ENCODE measurements around the gene CDKN2AIPNL. TPM values are rescaled to one million over a fixed set of nuclear protein-coding genes. Genes with fewer than 3 reads are reported as not detected.

Gene CDKN2AIPNL
- total and polyA plus RNA-seq, 2 of the 4 experiments (the other 2 are of a cell fraction): 14.0 to 18.1 TPM

DNA sequence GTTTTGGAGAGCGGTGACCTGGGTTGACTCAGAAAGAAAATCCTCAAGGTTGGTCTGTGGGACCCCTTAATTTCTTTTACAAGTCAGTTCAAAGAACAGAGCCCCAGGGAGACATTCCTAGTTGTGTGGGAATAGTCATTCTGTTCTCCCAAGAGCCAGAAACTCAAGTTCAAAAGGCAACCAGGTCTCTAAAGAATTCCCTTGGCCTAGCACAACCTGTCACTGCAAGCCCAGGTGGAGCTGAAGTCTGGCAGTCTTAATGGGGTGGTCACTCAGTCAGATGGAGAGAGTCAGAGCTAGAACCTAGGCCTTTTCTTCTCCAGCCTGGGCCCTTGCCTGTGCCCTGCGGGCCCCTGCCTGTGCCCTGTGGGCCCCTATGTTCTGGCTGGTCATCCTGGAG, 37.5 kb upstream of the CDKN2AIPNL start:
- Histone ChIP-seq H4K91ac (ENCODE audit: insufficient read depth, low read depth, low read length) (no peak overlapping the region), H3K4ac (ENCODE audit: low read depth, low read length) (no peak overlapping the region), H3K56ac (ENCODE audit: extremely low read depth, insufficient read depth, low read length) (no peak overlapping the region), H4K5ac (ENCODE audit: low read depth, low read length) (no peak overlapping the region), H3K4me1 (ENCODE audit: control insufficient read depth, insufficient read depth, low read length) (peaks cover 10% of the 10 kb centered on the region; the same call in 1 of the 2 replicates), H2AK9ac (replicated peaks; ENCODE audit: low read depth, low read length, poor library complexity) (no peak overlapping the region), H3K36me3 (ENCODE audit: control insufficient read depth, insufficient read depth, low read length) (no peaks in the 10 kb centered on the region), H3K79me1 (ENCODE audit: low read depth in 1 of 2, low read length in 2 of 2) (no peaks in the 10 kb centered on the region), H3K27ac (ENCODE audit: insufficient read depth, low read length) (no peak overlapping the region), H4K20me1 (ENCODE audit: insufficient read depth, low read length) (no peaks in the 10 kb centered on the region), H2BK15ac (ENCODE audit: low read depth, low read length) (no peak overlapping the region), H3K14ac (replicated peaks; ENCODE audit: low read depth, low read length) (no peak overlapping the region), H3K9me1 (ENCODE audit: insufficient read depth, low read length) (peaks cover 11% of the 10 kb centered on the region; the same call in 1 of the 2 replicates), H2BK120ac (ENCODE audit: low read depth, low read length) (no peak overlapping the region), H2BK20ac (ENCODE audit: low read depth, low read length) (no peak overlapping the region), H4K8ac (ENCODE audit: low read depth in 2 of 2, low read length in 2 of 2) (no peak overlapping the region), H3K4me2 (ENCODE audit: low read depth, low read length) (no peak overlapping the region), H2AFZ (replicated peaks; ENCODE audit: low read length, poor library complexity) (no peak overlapping the region), H3K4me3 (ENCODE audit: insufficient read depth, low read depth, low read length) (no peak overlapping the region), H3K27me3 (ENCODE audit: control insufficient read depth, insufficient read depth, low read length) (no peaks in the 10 kb centered on the region), H2AK5ac (ENCODE audit: low read depth, low read length) (no peak overlapping the region), H2BK5ac (ENCODE audit: low read depth, low read length, poor library complexity, severe bottlenecking) (no peak overlapping the region), H3K23ac (ENCODE audit: low read depth, low read length) (no peak overlapping the region), H3K9ac (ENCODE audit: low read depth, low read length) (no peak overlapping the region), H3K18ac (ENCODE audit: low read depth, low read length) (no peak overlapping the region), H3K9me3 (ENCODE audit: control insufficient read depth, insufficient read depth, low read length) (peaks cover 3% of the 10 kb centered on the region)
- in situ Hi-C loops (cut with MboI; ENCODE audit: low sequenced_read_pairs): no loop called here
- no TSS peak for BruUV-seq (replicated peaks)
- ChIA-PET CTCF (no interaction called here), POLR2A (ENCODE audit: unreplicated experiment) (no interaction called here)
- ATAC-seq (ENCODE audit: low read depth): no peak
- dilution Hi-C loops (cut with HindIII; ENCODE audit: low sequenced_read_pairs, unreplicated experiment): no loop called here
- TF ChIP-seq SMC3 (IDR thresholded peaks at IDR 0.05; ENCODE audit: low read depth, low read length) (no peak), POLR2A (IDR thresholded peaks at IDR 0.05; ENCODE audit: low read depth, low read length) (no peak), FOS (IDR thresholded peaks at IDR 0.05; ENCODE audit: low read depth, low read length) (no peak), CHD1 (IDR thresholded peaks at IDR 0.05; ENCODE audit: low read depth, low read length) (no peak), MAFK (IDR thresholded peaks at IDR 0.05; ENCODE audit: low read depth, low read length) (no peak), CEBPB (IDR thresholded peaks at IDR 0.05; ENCODE audit: low read depth, low read length) (no peak), RFX5 (IDR thresholded peaks at IDR 0.05; ENCODE audit: low read depth, low read length) (no peak), NFE2L2 (IDR thresholded peaks at IDR 0.05; ENCODE audit: low read depth, low read length) (no peak), RCOR1 (IDR thresholded peaks at IDR 0.05; ENCODE audit: insufficient replicate concordance, low read length) (no peak), MAZ (IDR thresholded peaks at IDR 0.05; ENCODE audit: borderline replicate concordance, low read depth, low read length) (no peak), BHLHE40 (IDR thresholded peaks at IDR 0.05; ENCODE audit: low read depth, low read length) (no peak), MXI1 (IDR thresholded peaks at IDR 0.05; ENCODE audit: borderline replicate concordance, low read depth, low read length) (no peak), RAD21 (IDR thresholded peaks at IDR 0.05; ENCODE audit: low read length) (no peak)
- TF ChIP-seq, protein P1, sequence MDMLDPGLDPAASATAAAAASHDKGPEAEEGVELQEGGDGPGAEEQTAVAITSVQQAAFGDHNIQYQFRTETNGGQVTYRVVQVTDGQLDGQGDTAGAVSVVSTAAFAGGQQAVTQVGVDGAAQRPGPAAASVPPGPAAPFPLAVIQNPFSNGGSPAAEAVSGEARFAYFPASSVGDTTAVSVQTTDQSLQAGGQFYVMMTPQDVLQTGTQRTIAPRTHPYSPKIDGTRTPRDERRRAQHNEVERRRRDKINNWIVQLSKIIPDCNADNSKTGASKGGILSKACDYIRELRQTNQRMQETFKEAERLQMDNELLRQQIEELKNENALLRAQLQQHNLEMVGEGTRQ (IDR thresholded peaks at IDR 0.05; ENCODE audit: low read depth, low read length): no peak
- TF ChIP-seq, protein P2, sequence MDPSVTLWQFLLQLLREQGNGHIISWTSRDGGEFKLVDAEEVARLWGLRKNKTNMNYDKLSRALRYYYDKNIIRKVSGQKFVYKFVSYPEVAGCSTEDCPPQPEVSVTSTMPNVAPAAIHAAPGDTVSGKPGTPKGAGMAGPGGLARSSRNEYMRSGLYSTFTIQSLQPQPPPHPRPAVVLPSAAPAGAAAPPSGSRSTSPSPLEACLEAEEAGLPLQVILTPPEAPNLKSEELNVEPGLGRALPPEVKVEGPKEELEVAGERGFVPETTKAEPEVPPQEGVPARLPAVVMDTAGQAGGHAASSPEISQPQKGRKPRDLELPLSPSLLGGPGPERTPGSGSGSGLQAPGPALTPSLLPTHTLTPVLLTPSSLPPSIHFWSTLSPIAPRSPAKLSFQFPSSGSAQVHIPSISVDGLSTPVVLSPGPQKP (IDR thresholded peaks at IDR 0.05; ENCODE audit: borderline replicate concordance, low read depth, low read length): no peak
- TF ChIP-seq, protein P3, sequence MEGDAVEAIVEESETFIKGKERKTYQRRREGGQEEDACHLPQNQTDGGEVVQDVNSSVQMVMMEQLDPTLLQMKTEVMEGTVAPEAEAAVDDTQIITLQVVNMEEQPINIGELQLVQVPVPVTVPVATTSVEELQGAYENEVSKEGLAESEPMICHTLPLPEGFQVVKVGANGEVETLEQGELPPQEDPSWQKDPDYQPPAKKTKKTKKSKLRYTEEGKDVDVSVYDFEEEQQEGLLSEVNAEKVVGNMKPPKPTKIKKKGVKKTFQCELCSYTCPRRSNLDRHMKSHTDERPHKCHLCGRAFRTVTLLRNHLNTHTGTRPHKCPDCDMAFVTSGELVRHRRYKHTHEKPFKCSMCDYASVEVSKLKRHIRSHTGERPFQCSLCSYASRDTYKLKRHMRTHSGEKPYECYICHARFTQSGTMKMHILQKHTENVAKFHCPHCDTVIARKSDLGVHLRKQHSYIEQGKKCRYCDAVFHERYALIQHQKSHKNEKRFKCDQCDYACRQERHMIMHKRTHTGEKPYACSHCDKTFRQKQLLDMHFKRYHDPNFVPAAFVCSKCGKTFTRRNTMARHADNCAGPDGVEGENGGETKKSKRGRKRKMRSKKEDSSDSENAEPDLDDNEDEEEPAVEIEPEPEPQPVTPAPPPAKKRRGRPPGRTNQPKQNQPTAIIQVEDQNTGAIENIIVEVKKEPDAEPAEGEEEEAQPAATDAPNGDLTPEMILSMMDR (conservative IDR thresholded peaks at IDR 0.05; ENCODE audit: low read depth, low read length): no peak
- WGBS, 2 experiments (ENCODE audit: extremely low coverage in 2 of 2, insufficient read length in 1 of 2): no CpG with 5 or more reads among the region's 2 CpGs
- no peak for DNase-seq
- intact Hi-C loops (cut with micrococcal nuclease): no loop called here
